Fibroblast of skin of right biceps (primary cell): ENCODE results near the gene ADD3.

Experiments
- DNase-seq: peaks from one replicate; pipeline ENCODE4 v3.0.0-alpha.2; 2013

The ADD3 gene

GRCh38 chr10:110007701-110008517, at the start of gene ADD3:
Gene ADD3 (plus strand): TSS chr10:110007984. CDS start chr10:110100654, 92,670 bp downstream.
- peak; percentile 97 for DNase-seq

- no peak for DNase-seq
Observed at GRCh38 chr10:109958059-109958458, 49.7 kb upstream of the ADD3 start.

- DNase-seq = no peak
Observed at GRCh38 chr10:109959259-109960145, 48.3 kb upstream of the ADD3 start.

GRCh38 chr10:109960682-109961081, 47.1 kb upstream of the ADD3 start:
- DNase-seq = no peak

- peak; percentile 70 for DNase-seq
Observed at GRCh38 chr10:109961174-109962001, 46.4 kb upstream of the ADD3 start.

GRCh38 chr10:109962247-109962646, 45.5 kb upstream of the ADD3 start:
- DNase-seq = no peak

- peak; percentile 61 for DNase-seq
Observed at GRCh38 chr10:109963439-109963838, 44.3 kb upstream of the ADD3 start.

GRCh38 chr10:109964318-109964717, 43.5 kb upstream of the ADD3 start:
- no peak for DNase-seq

GRCh38 chr10:109966961-109967738, 40.6 kb upstream of the ADD3 start:
- peak; percentile 70 for DNase-seq

GRCh38 chr10:109967739-109968088, 40.1 kb upstream of the ADD3 start:
- DNase-seq = no peak

- DNase-seq = no peak
Observed at GRCh38 chr10:109968953-109969759, 38.6 kb upstream of the ADD3 start.

GRCh38 chr10:109969760-109970346, 37.9 kb upstream of the ADD3 start:
- DNase-seq = no peak

GRCh38 chr10:109971634-109972033, 36.1 kb upstream of the ADD3 start:
- no peak for DNase-seq

- no peak for DNase-seq
Observed at GRCh38 chr10:109972372-109973001, 35.3 kb upstream of the ADD3 start.

- no peak for DNase-seq
Observed at GRCh38 chr10:109973326-109973829, 34.4 kb upstream of the ADD3 start.

- no peak for DNase-seq
Observed at GRCh38 chr10:109974504-109975191, 33.1 kb upstream of the ADD3 start.

GRCh38 chr10:109975244-109976190, 32.3 kb upstream of the ADD3 start:
- DNase-seq = no peak

GRCh38 chr10:109976681-109977080, 31.1 kb upstream of the ADD3 start:
- no peak for DNase-seq
